GM18520 (cell line): ENCODE results near the gene PCYOX1L.
A peak's percentile ranks its signal among the peaks of the same experiment; 100 is the strongest.

Experiments
- ATAC-seq: cut with Tn5 transposase; IDR thresholded peaks from one replicate; pipeline ENCODE4 v1.9.1; 2021; ENCODE audit not compliant: unreplicated experiment

The PCYOX1L gene

GRCh38 chr5:149357370-149358293, at the start of gene PCYOX1L:
PCYOX1L (plus strand) TSS chr5:149358046; CDS start chr5:149358069, 23 bp downstream.
- ATAC-seq, result peak; percentile 100

- no peak for ATAC-seq
Observed at GRCh38 chr5:149309354-149309753, 48.5 kb upstream of the PCYOX1L start.

GRCh38 chr5:149310488-149310887, 47.4 kb upstream of the PCYOX1L start:
- no peak for ATAC-seq

- no peak for ATAC-seq
Observed at GRCh38 chr5:149310947-149311658, 46.7 kb upstream of the PCYOX1L start.

GRCh38 chr5:149313151-149313841, 44.5 kb upstream of the PCYOX1L start:
- ATAC-seq, result no peak

- ATAC-seq, result no peak
Observed at GRCh38 chr5:149314571-149315111, 43.2 kb upstream of the PCYOX1L start.

- ATAC-seq, result no peak
Observed at GRCh38 chr5:149315753-149316152, 42.1 kb upstream of the PCYOX1L start.

- no peak for ATAC-seq
Observed at GRCh38 chr5:149317281-149318048, 40.4 kb upstream of the PCYOX1L start.

GRCh38 chr5:149319174-149319573, 38.7 kb upstream of the PCYOX1L start:
- ATAC-seq, result no peak

- no peak for ATAC-seq
Observed at GRCh38 chr5:149320791-149321330, 37.0 kb upstream of the PCYOX1L start.

- no peak for ATAC-seq
Observed at GRCh38 chr5:149322518-149322917, 35.3 kb upstream of the PCYOX1L start.

GRCh38 chr5:149323210-149323609, 34.6 kb upstream of the PCYOX1L start:
- ATAC-seq, result no peak

GRCh38 chr5:149323621-149324205, 34.1 kb upstream of the PCYOX1L start:
- no peak for ATAC-seq

- ATAC-seq, result no peak
Observed at GRCh38 chr5:149324641-149325040, 33.2 kb upstream of the PCYOX1L start.

- ATAC-seq, result no peak
Observed at GRCh38 chr5:149325166-149325735, 32.6 kb upstream of the PCYOX1L start.

GRCh38 chr5:149325894-149326293, 32.0 kb upstream of the PCYOX1L start:
- ATAC-seq, result no peak

GRCh38 chr5:149326611-149327010, 31.2 kb upstream of the PCYOX1L start:
- ATAC-seq, result no peak

- ATAC-seq, result no peak
Observed at GRCh38 chr5:149328177-149328576, 29.7 kb upstream of the PCYOX1L start.

- no peak for ATAC-seq
Observed at GRCh38 chr5:149333711-149334443, 24.0 kb upstream of the PCYOX1L start.
